ENCODE results near the gene MTHFD1L. TPM values are rescaled to one million over a fixed set of nuclear protein-coding genes. Genes with fewer than 3 reads are reported as not detected.
"Not testable (repeated sequence)": the region's sequence is repeated elsewhere in the genome, so short reads cannot be mapped to it uniquely, and the experiment has no call there.

Gene MTHFD1L
- 100 to 1,000 TPM in 1 of 2 donors, 10 to 100 TPM in 1; 71.3 to 109 TPM for total RNA-seq

- Mint-ChIP-seq H3K27ac (peak within 1 kb of the TSS; percentile 83 to 94), H3K9me3 (no peaks in the 10 kb centered on the region), H3K36me3 (peaks cover 6 to 7% of the 10 kb centered on the region in 2 donors)
- ATAC-seq = peak; percentile 77 to 78
- DNase-seq (ENCODE audit: low spot score in 2 of 2) = peak; percentile 72 to 78
These were observed at the start of gene MTHFD1L for GRCh38 chr6:150865406-150866146. TSS of gene MTHFD1L (plus strand) at chr6:150865702. CDS start at chr6:150865823, 121 bp downstream.

GRCh38 chr6:150816554-150816953, 48.9 kb upstream of the MTHFD1L start:
- not testable (repeated sequence) for H3K9me3 Mint-ChIP-seq; DNase-seq (ENCODE audit: low spot score in 2 of 2); ATAC-seq; H3K36me3 Mint-ChIP-seq; H3K27ac Mint-ChIP-seq

- H3K9me3 Mint-ChIP-seq = no peaks in the 10 kb centered on the region
- ATAC-seq = no peak
- no peak for DNase-seq (ENCODE audit: low spot score in 2 of 2)
- H3K36me3 Mint-ChIP-seq = no peaks in the 10 kb centered on the region
- H3K27ac Mint-ChIP-seq = no peak overlapping the region
These were observed 42.6 kb upstream of the MTHFD1L start for GRCh38 chr6:150822932-150823331.

DNA sequence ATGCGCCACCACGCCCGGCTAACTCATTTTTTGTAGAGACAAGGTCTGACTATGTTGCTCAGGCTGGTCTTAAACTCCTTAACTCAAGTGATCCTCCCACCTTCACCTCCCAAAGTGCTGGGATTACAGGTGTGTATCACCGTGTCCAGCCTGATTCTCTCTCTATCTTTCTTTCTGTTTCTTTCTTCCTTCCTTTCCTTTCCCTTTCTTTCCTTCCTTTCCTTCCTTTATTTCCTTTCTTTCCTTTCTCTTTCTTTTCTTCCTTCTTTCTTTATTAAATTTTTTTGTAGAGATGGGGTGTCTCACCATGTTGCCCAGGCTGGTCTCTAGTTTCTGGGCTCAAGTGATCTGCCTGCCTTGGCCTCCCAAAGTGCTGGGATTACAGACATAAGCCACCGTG, 38.7 kb upstream of the MTHFD1L start:
- H3K9me3 Mint-ChIP-seq = no peaks in the 10 kb centered on the region
- DNase-seq (ENCODE audit: low spot score in 2 of 2) (no peak), ATAC-seq (no peak)
- no peaks in the 10 kb centered on the region for H3K36me3 Mint-ChIP-seq
- H3K27ac Mint-ChIP-seq = no peak overlapping the region

GRCh38 chr6:150828107-150828506, 37.4 kb upstream of the MTHFD1L start:
- not testable (repeated sequence) for H3K27ac Mint-ChIP-seq; DNase-seq (ENCODE audit: low spot score in 2 of 2)

DNA sequence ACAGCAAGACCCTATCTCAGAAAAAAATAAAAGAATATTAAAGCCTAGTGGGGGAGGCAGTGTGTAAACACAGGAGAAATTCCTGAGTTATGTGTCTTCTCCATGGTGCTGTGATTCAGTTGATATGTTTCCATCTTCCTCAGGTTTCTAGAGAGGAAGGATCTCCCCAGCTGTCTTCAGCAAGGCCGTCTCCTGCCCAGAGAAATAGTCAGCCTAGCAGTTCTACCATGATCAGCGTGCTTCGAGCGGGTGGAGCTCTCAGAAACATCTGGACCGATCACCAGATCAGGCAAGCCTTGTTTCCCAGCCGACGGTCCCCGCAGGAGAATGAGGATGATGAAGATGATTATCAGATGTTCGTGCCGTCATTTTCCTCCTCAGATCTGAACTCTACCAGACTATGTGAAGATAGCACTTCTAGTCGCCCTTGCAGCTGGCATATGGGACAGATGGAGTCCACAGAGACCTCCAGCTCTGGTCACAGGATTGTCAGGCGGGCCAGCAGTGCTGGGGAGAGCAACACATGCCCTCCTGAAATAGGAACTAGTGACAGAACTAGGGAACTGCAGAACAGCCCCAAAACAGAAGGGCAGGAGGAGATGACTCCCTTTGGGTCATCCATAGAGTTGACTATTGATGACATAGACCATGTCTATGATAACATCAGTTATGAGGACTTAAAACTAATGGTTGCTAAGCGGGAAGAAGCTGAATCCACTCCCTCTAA, 34.9 kb upstream of the MTHFD1L start:
- Mint-ChIP-seq H3K9me3 (no peaks in the 10 kb centered on the region), H3K27ac (no peak overlapping the region), H3K36me3 (no peaks in the 10 kb centered on the region)
- DNase-seq (ENCODE audit: low spot score in 2 of 2) (no peak), ATAC-seq (no peak)

More at GRCh38 chr6:150828107-150828506, 37.4 kb upstream of the MTHFD1L start:
- H3K9me3 Mint-ChIP-seq, H3K36me3 Mint-ChIP-seq, ATAC-seq: not testable (repeated sequence)

DNA sequence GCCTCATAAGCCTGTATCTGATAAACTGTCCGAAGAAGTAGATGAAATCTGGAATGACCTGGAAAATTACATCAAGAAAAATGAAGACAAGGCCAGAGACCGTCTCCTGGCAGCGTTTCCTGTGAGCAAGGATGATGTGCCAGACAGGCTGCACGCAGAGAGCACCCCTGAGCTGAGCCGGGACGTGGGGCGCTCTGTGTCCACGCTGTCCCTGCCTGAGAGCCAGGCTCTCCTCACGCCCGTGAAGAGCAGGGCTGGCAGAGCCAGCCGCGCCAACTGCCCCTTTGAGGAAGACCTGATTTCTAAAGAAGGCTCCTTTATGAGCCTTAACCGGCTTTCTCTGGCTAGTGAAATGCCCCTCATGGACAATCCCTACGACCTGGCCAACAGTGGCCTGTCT, 33.9 kb upstream of the MTHFD1L start:
- no peak overlapping the region for H3K27ac Mint-ChIP-seq
- ATAC-seq (no peak), DNase-seq (ENCODE audit: low spot score in 2 of 2) (no peak)
- H3K36me3 Mint-ChIP-seq = no peaks in the 10 kb centered on the region
- no peaks in the 10 kb centered on the region for H3K9me3 Mint-ChIP-seq

DNA sequence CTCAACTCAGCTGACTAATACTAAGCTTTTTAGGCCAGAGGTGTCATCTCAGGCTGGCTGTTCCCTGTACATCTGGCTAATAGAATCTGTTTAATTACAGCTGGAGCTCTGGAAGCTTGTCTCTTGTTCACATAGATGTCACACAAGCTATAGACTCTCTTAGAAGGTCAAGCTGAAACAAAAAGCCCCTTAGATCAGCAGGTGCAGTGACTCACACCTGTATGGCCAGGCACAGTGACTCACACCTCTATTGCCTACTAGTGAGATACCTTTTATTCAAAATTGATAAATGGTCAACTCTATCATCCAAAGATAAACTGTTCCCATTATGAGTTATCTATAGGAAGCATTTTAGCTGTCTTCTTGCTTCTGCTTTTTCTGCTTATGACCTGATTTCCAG, 29.9 kb upstream of the MTHFD1L start:
- Mint-ChIP-seq H3K36me3 (no peaks in the 10 kb centered on the region), H3K27ac (no peak overlapping the region), H3K9me3 (no peaks in the 10 kb centered on the region)
- DNase-seq (ENCODE audit: low spot score in 2 of 2) = no peak
- ATAC-seq = peak in 1 of 2 donors; percentile 77

- ATAC-seq (no peak), DNase-seq (ENCODE audit: low spot score in 2 of 2) (no peak)
- Mint-ChIP-seq H3K27ac (peak overlapping the region in 1 of 2 donors; percentile 56), H3K9me3 (no peaks in the 10 kb centered on the region), H3K36me3 (no peaks in the 10 kb centered on the region)
These were observed 25.3 kb upstream of the MTHFD1L start for GRCh38 chr6:150840185-150840584.

GRCh38 chr6:150841189-150841588, 24.3 kb upstream of the MTHFD1L start:
- Mint-ChIP-seq H3K9me3 (no peaks in the 10 kb centered on the region), H3K36me3 (no peaks in the 10 kb centered on the region), H3K27ac (no peak overlapping the region)
- DNase-seq (ENCODE audit: low spot score in 2 of 2) (no peak), ATAC-seq (no peak)

GRCh38 chr6:150841697-150842096, 23.8 kb upstream of the MTHFD1L start:
- no peak overlapping the region for H3K27ac Mint-ChIP-seq
- ATAC-seq = no peak
- H3K36me3 Mint-ChIP-seq = no peaks in the 10 kb centered on the region
- no peak for DNase-seq (ENCODE audit: low spot score in 2 of 2)
- H3K9me3 Mint-ChIP-seq = no peaks in the 10 kb centered on the region

GRCh38 chr6:150844371-150844770, 21.1 kb upstream of the MTHFD1L start:
- ATAC-seq (no peak), DNase-seq (ENCODE audit: low spot score in 2 of 2) (no peak)
- no peaks in the 10 kb centered on the region for H3K36me3 Mint-ChIP-seq
- no peak overlapping the region for H3K27ac Mint-ChIP-seq
- H3K9me3 Mint-ChIP-seq = no peaks in the 10 kb centered on the region

GRCh38 chr6:150846641-150847040, 18.9 kb upstream of the MTHFD1L start:
- ATAC-seq (no peak), DNase-seq (ENCODE audit: low spot score in 2 of 2) (no peak)
- H3K9me3 Mint-ChIP-seq = no peaks in the 10 kb centered on the region
- no peak overlapping the region for H3K27ac Mint-ChIP-seq
- H3K36me3 Mint-ChIP-seq = no peaks in the 10 kb centered on the region

DNA sequence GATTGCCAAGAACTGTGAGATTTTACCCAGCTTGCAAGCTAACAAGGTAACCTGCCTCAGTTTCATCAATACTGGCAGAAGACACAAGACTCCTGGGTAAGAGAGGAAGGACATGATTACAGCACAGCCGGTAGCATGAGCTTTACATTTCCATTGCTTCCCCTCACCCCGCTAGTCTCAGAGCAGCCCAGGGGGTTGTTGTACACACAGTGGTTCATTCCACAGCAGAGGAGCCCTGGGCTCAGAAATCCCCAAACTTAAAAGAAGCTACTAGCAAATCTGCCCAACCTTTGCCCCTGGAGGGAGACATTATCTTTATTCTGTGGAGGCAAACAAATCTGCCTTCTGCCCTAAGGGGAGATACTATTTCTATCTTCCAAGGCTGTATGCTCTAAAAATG, 17.1 kb upstream of the MTHFD1L start:
- H3K27ac Mint-ChIP-seq = peak overlapping the region in 1 of 2 donors; percentile 33
- ATAC-seq (no peak), DNase-seq (ENCODE audit: low spot score in 2 of 2) (no peak)
- H3K9me3 Mint-ChIP-seq = no peaks in the 10 kb centered on the region
- H3K36me3 Mint-ChIP-seq = no peaks in the 10 kb centered on the region

DNA sequence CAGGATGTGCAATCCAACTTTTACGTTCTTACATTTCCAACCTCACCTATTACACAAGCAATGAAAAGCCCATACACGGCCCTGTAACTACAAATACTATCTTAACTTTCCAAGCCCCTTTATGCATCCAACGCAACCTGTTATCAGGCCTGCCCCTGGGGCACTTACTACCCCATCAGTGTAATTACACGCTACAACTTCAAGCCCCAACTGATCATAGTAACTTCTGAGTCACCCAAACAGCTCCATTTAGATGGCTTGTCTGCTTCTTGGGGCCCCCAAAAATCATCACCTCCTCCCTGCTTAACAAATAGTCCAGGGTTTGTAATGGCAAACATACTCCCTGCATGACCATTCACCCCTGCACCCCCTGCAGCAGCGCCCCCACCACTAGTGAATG, 11.1 kb upstream of the MTHFD1L start:
- H3K9me3 Mint-ChIP-seq, H3K27ac Mint-ChIP-seq, H3K36me3 Mint-ChIP-seq, ATAC-seq: not testable (repeated sequence)
- DNase-seq (ENCODE audit: low spot score in 2 of 2) = peak in 1 of 2 donors; percentile 2

GRCh38 chr6:150855171-150855570, 10.3 kb upstream of the MTHFD1L start:
- not testable (repeated sequence) for ATAC-seq; H3K36me3 Mint-ChIP-seq; DNase-seq (ENCODE audit: low spot score in 2 of 2); H3K9me3 Mint-ChIP-seq; H3K27ac Mint-ChIP-seq

- ATAC-seq (peak in 1 of 2 donors; percentile 55), DNase-seq (ENCODE audit: low spot score in 2 of 2) (no peak)
- no peaks in the 10 kb centered on the region for H3K9me3 Mint-ChIP-seq
These were observed 8.2 kb upstream of the MTHFD1L start for GRCh38 chr6:150857062-150857944.

More at GRCh38 chr6:150857062-150857944, 8.2 kb upstream of the MTHFD1L start:
- Mint-ChIP-seq H3K36me3 (peaks cover 4 to 5% of the 10 kb centered on the region in 2 donors), H3K27ac (peak overlapping the region in 1 of 2 donors; percentile 85)

Data from activated naive CD4-positive, alpha-beta T cell treated with anti-CD3 and anti-CD28 coated beads, Interleukin-2, amount 50 U/mL, for 72 hours (primary cell).